GM20000 (cell line): ENCODE results near the gene TAS1R3.

ENCODE experiments used
- DNase-seq: peaks from one replicate; pipeline ENCODE4 v3.0.0; 2012; ENCODE audit warnings: low spot score
- TF ChIP-seq, protein P1 (sequence below): IDR thresholded peaks from 2 replicates; pipeline ENCODE4 v1.5.1; 2012; ENCODE audit warnings: mild to moderate bottlenecking, control low read depth; ENCODE audit errors: extremely low read depth, missing control alignments

The TAS1R3 gene

DNA sequence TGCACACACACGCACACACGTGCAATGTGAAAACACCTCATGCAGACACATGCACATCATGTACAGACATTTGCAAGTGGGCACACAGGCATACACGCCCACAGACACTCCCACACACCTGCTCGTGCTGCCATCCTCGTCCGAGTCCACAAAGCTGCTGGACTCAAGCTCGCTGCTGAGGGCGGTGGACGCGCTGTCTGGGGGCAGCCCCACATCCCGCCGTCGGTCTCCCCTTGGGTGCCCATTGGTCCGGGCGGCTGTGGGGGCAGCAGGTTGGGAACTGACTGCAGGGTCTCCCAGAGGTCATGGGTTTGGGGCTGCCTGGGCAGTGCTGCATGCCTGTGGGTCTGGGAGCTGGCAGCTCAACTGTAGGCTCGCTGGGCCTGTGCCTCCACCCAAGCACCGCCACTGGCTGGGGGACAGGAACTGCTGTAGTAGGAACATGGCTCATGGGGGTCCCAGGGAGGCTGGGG is 10.5 kb downstream of the TAS1R3 start:
- no peak for DNase-seq
- TF ChIP-seq, protein P1, sequence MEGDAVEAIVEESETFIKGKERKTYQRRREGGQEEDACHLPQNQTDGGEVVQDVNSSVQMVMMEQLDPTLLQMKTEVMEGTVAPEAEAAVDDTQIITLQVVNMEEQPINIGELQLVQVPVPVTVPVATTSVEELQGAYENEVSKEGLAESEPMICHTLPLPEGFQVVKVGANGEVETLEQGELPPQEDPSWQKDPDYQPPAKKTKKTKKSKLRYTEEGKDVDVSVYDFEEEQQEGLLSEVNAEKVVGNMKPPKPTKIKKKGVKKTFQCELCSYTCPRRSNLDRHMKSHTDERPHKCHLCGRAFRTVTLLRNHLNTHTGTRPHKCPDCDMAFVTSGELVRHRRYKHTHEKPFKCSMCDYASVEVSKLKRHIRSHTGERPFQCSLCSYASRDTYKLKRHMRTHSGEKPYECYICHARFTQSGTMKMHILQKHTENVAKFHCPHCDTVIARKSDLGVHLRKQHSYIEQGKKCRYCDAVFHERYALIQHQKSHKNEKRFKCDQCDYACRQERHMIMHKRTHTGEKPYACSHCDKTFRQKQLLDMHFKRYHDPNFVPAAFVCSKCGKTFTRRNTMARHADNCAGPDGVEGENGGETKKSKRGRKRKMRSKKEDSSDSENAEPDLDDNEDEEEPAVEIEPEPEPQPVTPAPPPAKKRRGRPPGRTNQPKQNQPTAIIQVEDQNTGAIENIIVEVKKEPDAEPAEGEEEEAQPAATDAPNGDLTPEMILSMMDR, result no peak

DNA sequence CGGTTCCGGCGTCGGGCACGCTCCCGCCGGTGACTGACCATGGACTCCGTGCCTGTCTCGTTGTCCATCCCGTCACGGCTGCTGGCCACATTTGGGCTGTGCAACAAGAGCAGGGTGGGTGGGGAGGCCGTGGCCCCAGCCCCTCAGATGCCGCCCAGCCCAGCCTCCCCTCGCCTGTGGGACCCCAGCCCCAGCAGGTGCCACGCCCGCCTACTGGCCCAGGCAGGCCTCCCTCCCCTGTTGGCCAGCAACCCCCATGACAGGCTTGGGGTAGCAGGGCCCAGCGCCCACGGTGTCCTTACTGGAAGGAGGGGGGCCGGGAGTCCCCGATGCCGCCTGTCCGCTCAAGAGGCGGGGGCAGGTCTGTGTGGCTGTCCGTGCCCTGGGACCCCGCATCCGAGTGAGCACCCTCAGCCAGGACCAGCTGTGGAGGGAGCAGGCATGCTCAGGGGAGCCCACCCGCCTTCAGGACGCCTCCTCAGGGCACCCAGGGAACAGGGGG is 11.0 kb downstream of the TAS1R3 start:
- no peak for DNase-seq

DNA sequence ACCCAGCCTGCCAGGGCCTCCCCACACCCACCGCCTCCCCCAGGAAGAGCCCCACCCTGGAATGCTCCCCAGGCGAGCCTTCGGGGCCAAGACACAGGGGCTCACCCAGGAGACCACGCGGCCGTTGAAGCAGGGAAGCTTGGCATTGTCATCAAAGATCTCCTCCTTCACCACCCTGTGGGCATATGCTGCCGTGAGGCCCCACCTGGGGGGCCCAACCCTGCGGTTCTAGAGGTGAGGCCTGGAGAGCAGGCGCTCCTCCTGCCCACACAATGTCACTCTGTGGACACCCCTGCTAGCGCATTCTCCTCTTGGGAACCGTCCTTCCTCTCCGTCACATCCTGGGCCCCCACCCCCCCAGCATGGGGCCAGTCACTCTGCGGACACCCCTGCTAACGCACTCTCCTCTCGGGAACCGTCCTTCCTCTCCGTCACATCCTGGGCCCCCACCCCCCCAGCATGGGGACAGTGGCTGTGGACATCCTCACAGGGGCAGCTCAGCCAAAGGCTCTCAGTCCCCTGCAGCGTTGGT is 11.6 kb downstream of the TAS1R3 start:
- TF ChIP-seq, protein P1, result no peak
- no peak for DNase-seq

More for the DNA sequence above, 11.0 kb downstream of the TAS1R3 start:
- TF ChIP-seq, protein P1, result no peak

DNA sequence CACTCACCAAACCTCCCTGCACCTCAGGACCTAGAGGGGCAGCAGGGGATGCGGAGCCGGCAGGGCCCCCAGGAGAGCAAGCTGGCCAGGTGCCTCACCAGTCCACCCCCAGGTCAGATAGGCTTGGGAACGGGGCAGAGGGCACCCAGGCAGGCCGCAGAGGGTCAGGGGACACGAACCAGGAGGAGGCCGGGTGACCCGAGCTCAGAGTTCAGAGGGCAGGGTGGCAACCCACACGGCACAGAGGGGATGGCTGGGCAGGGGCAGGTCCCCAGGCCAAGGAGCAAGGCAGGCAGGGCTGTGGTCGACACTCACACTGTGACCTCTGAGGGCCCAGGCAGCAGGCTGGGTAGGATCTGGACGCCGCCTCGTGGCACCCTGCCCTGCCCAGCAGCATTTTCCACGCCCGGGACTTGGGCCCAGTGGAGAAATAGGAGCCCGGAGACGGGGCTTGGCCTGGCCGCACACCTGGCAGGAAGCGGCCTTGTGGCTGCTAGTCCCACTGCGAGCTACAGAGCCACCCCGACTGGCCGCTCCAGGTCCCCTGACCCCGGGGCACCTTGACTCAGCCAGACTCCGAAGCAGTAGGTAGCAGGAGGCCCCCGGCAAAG is 12.8 kb downstream of the TAS1R3 start:
- TF ChIP-seq, protein P1, result no peak
- no peak for DNase-seq

DNA sequence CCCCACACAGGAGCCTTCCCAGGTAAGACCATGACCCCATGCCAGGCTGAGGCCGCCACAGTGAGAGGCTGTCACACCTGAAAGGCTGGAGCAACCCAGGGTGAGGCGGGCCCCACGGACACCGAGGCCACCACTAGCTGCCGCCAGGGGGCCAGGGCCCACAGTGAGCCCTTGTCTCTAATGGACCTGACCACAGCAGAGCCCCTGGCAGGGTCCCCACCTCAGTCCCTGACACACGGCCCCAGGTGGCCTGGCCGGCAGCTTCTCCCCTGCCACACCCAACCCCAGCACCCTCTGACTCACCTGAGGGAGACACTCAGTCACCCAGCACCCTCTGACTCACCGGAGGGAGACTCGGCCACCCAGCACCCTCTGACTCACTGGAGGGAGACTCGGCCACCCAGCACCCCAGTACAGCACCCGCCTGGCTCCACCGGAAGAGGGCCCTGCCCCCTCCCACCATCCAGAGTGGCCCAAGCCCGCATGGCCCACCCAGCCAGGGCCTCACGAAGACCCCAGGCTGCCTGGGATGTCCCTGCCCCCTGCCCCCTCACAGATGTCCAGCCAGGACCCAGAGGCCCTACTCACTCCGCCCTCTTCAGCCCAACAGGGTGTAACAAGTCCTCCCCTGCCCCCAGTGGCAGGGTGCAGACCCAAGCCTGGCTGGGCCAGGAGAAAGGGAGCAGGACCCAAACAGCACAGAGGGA is 13.7 kb downstream of the TAS1R3 start:
- TF ChIP-seq, protein P1, result no peak
- DNase-seq, result no peak

DNA sequence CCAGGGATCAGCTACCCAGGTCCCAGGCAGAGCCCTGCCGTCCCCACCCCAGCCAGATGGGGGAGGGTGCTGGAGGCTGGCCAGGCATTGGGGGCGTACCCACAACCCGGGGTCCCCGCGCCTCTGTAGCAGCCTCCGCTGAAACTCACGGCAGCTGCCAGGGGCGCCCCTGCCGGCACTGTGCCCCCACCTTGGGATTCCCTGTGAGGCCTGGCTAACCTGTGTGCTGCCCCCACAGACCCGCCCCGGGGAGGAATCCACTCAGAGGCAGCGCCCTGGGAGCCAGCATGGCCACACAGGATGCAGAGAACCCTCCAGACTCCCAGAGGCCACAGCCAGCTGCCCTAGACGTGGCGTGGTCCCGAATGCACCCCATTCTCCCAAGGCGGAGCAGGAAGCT is 14.3 kb downstream of the TAS1R3 start:
- TF ChIP-seq, protein P1, result no peak
- DNase-seq, result no peak
